OCI-LY7 (cell line): ENCODE results near the gene FGD4. TPM values are rescaled to one million over a fixed set of nuclear protein-coding genes. Genes with fewer than 3 reads are reported as not detected.

Experiments used
- BruUV-seq: library from RNA; stranded (reverse); fragments of 400-500 nt; replicated peaks from 2 replicates; lab custom pipeline; 2021; lab: Mats Ljungman, UMichigan
- CTCF ChIA-PET: fragments of 300-600 bp; sonication (Branson Sonifier 250); formaldehyde crosslinking; loops from one replicate; lab custom pipeline; 2022; ENCODE audit warnings: antibody characterized with exemption; ENCODE audit not compliant: unreplicated experiment; lab: Charles Lee
- POLR2A ChIA-PET: fragments of 300-600 bp; sonication (Branson Sonifier 250); formaldehyde crosslinking; loops from one replicate; lab custom pipeline; 2022; ENCODE audit warnings: antibody characterized with exemption; lab: Charles Lee
- DNase-seq: peaks from one replicate; pipeline ENCODE4 v3.0.0-alpha.2; 2015; ENCODE audit warnings: low spot score
- H2AFZ ChIP-seq: fragments of 200-600 bp; sonication (generic), shearing (Covaris generic); 2 replicates; pipeline ENCODE4 v1.6.1; 2014; ENCODE audit warnings: mild to moderate bottlenecking, antibody characterized with exemption, low read length, moderate library complexity
- H3K27ac ChIP-seq: fragments of 200-600 bp; sonication (generic); 2 replicates; pipeline ENCODE4 v1.5.1; 2014; ENCODE audit warnings: mixed run types, low read depth, mild to moderate bottlenecking, moderate library complexity, low read length, inconsistent platforms; ENCODE audit not compliant: poor library complexity, severe bottlenecking
- H3K36me3 ChIP-seq: fragments of 200-600 bp; sonication (generic); 2 replicates; pipeline ENCODE4 v1.6.1; 2014; ENCODE audit warnings: mild to moderate bottlenecking, antibody characterized with exemption, low read length, moderate library complexity, mixed read lengths; ENCODE audit not compliant: insufficient read depth
- H3K4me1 ChIP-seq: fragments of 200-600 bp; sonication (generic); 2 replicates; pipeline ENCODE4 v1.5.1; 2014; ENCODE audit warnings: mild to moderate bottlenecking, low read length; ENCODE audit not compliant: insufficient read depth, poor library complexity, severe bottlenecking
- H3K4me2 ChIP-seq: fragments of 200-600 bp; sonication (generic); 2 replicates; pipeline ENCODE4 v1.6.1; 2014; ENCODE audit warnings: mild to moderate bottlenecking, low read length
- H3K4me3 ChIP-seq: fragments of 200-600 bp; sonication (generic); 2 replicates; pipeline ENCODE4 v1.5.1; 2014; ENCODE audit warnings: mild to moderate bottlenecking, low read depth, low read length; ENCODE audit not compliant: poor library complexity, severe bottlenecking
- H3K79me2 ChIP-seq: fragments of 200-600 bp; sonication (generic); 2 replicates; pipeline ENCODE4 v1.6.1; 2016; ENCODE audit warnings: low read depth, mild to moderate bottlenecking, low read length, moderate library complexity, mixed read lengths; ENCODE audit not compliant: insufficient read depth
- H3K9me2 ChIP-seq: fragments of 200-600 bp; sonication (generic); 2 replicates; pipeline ENCODE4 v1.6.1; 2016; ENCODE audit warnings: mild to moderate bottlenecking, low read length, mixed read lengths; ENCODE audit not compliant: insufficient read depth
- H3K9me3 ChIP-seq: fragments of 200-600 bp; sonication (generic); 2 replicates; pipeline ENCODE4 v1.6.1; 2014; ENCODE audit warnings: mild to moderate bottlenecking, mixed run types, low read length, mixed read lengths
- H4K20me1 ChIP-seq: fragments of 200-600 bp; sonication (generic); 2 replicates; pipeline ENCODE4 v1.6.1; 2014; ENCODE audit warnings: mild to moderate bottlenecking, antibody characterized with exemption, low read length, moderate library complexity, mixed read lengths; ENCODE audit not compliant: insufficient read depth
- EZH2phosphoT487 ChIP-seq: fragments of 200-600 bp; sonication (generic); IDR thresholded peaks from 2 replicates; pipeline ENCODE4 v1.6.1; 2018; ENCODE audit warnings: low read depth, borderline replicate concordance, mild to moderate bottlenecking, mixed run types, antibody characterized with exemption, low read length, moderate library complexity, mixed read lengths
- intact Hi-C: fragments of 100-400 bp; cut with micrococcal nuclease; formaldehyde crosslinking; loops from one replicate; pipeline ENCODE4 v1.10.0; 2022; ENCODE audit not compliant: unreplicated experiment
- total RNA-seq, 2 experiments: library from RNA; depleted of rRNA in 1 of 2; stranded (reverse); fragments of >200 nt in 1 of 2; shearing (Covaris generic) in 1 of 2; gene quantifications; 2 replicates each; pipeline ENCODE4 v1.2.3, GENCODE V29; 2014 to 2022
- TF ChIP-seq, protein P1 (sequence below): fragments of 200-600 bp; sonication (generic); conservative IDR thresholded peaks from 2 replicates; pipeline ENCODE4 v1.5.1; 2014; ENCODE audit warnings: mild to moderate bottlenecking, antibody characterized with exemption, low read length, moderate library complexity, mixed read lengths

The FGD4 gene
- total RNA-seq, 2 experiments from 2014 or later = 14.9 to 19.3 TPM

GRCh38 chr12:32644431-32644830 is 245.1 kb downstream of the FGD4 start:
- Histone ChIP-seq H3K4me2 (no peak overlapping the region), H4K20me1 (no peaks in the 10 kb centered on the region), H3K4me1 (no peaks in the 10 kb centered on the region), H3K79me2 (no peaks in the 10 kb centered on the region), H3K9me2 (no peaks in the 10 kb centered on the region), H3K36me3 (peaks cover 41% of the 10 kb centered on the region), H3K4me3 (no peak overlapping the region), H2AFZ (no peak overlapping the region), H3K9me3 (no peaks in the 10 kb centered on the region), H3K27ac (no peak overlapping the region)
- POLR2A ChIA-PET = no interaction called here
- intact Hi-C loops = no loop called here
- no peak for DNase-seq
- TF ChIP-seq EZH2phosphoT487 = no peak
- TF ChIP-seq, protein P1, sequence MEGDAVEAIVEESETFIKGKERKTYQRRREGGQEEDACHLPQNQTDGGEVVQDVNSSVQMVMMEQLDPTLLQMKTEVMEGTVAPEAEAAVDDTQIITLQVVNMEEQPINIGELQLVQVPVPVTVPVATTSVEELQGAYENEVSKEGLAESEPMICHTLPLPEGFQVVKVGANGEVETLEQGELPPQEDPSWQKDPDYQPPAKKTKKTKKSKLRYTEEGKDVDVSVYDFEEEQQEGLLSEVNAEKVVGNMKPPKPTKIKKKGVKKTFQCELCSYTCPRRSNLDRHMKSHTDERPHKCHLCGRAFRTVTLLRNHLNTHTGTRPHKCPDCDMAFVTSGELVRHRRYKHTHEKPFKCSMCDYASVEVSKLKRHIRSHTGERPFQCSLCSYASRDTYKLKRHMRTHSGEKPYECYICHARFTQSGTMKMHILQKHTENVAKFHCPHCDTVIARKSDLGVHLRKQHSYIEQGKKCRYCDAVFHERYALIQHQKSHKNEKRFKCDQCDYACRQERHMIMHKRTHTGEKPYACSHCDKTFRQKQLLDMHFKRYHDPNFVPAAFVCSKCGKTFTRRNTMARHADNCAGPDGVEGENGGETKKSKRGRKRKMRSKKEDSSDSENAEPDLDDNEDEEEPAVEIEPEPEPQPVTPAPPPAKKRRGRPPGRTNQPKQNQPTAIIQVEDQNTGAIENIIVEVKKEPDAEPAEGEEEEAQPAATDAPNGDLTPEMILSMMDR = no peak
- BruUV-seq = no TSS peak
- CTCF ChIA-PET = no interaction called here

DNA sequence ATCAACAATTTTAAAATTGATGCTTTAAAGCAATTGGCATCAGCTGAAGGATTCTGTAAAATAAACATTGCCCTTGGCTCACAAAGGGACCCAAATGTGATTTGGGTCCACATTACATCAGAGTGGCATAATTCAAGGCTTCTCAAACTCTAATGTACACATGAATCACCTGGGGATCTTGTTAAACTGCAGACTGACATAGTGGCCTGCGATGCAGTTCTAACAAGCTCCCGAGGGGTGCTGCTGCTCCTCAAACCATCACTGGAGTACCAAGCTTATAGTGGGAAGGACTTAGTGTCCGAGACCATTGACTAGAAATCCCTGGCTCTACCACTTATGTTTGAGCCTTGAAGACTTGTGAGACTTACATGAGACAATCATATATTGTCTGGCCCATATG is 247.9 kb downstream of the FGD4 start:
- H3K27ac ChIP-seq = no peak overlapping the region
- H3K4me1 ChIP-seq = no peaks in the 10 kb centered on the region
- POLR2A ChIA-PET = interaction anchor here (0.5 kb wide), 1 partner anchor 70 kb away, joined by 3 read pairs; no protein-coding TSS in a partner anchor
- CTCF ChIA-PET = no interaction called here
- TF ChIP-seq, protein P1 = no peak
- no peak for TF ChIP-seq EZH2phosphoT487
- H3K9me3 ChIP-seq = no peaks in the 10 kb centered on the region
- no peaks in the 10 kb centered on the region for H3K9me2 ChIP-seq
- H3K79me2 ChIP-seq = no peaks in the 10 kb centered on the region
- DNase-seq = no peak
- no peaks in the 10 kb centered on the region for H4K20me1 ChIP-seq
- H3K4me3 ChIP-seq = no peak overlapping the region
- intact Hi-C loops = no loop called here
- H3K36me3 ChIP-seq = peaks cover 16% of the 10 kb centered on the region; the same call in 1 of the 2 replicates
- no peak overlapping the region for H3K4me2 ChIP-seq
- H2AFZ ChIP-seq = no peak overlapping the region
- no TSS peak for BruUV-seq

DNA sequence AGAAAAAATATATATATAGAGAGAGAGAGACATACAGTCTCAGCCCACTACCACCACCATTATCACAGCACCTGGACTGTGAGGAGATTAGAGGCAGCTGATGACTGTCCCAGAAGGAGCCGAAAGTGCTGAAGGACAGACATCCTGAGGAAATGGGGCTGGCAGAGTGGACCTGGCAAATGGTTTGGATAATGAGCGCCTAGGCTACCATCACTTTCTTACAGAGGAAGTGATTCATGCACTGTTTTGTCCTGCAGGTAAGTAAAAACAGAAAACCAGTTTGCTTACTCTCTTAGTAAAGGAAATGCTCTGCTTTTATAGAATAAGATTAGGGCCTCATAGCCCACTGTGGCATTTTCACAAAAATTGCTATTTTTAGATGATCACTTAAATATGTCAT is 251.2 kb downstream of the FGD4 start:
- intact Hi-C loops = no loop called here
- H3K4me3 ChIP-seq = no peak overlapping the region
- no peak overlapping the region for H3K27ac ChIP-seq
- no peaks in the 10 kb centered on the region for H3K79me2 ChIP-seq
- POLR2A ChIA-PET = no interaction called here
- H3K9me2 ChIP-seq = no peaks in the 10 kb centered on the region
- no peak overlapping the region for H3K4me2 ChIP-seq
- TF ChIP-seq, protein P1 = no peak
- no peak for TF ChIP-seq EZH2phosphoT487
- CTCF ChIA-PET = no interaction called here
- no peaks in the 10 kb centered on the region for H4K20me1 ChIP-seq
- peaks cover 6% of the 10 kb centered on the region; the same call in 1 of the 2 replicates for H3K36me3 ChIP-seq
- no peak for DNase-seq
- no TSS peak for BruUV-seq
- H2AFZ ChIP-seq = no peak overlapping the region
- H3K4me1 ChIP-seq = no peaks in the 10 kb centered on the region
- no peaks in the 10 kb centered on the region for H3K9me3 ChIP-seq
